Right lobe of liver (tissue), 4 donors: ENCODE results near the gene SLC45A3.

Experiments used
- POLR2A ChIP-seq: fragments of 450-650 bp; IDR thresholded peaks from one replicate; pipeline ENCODE4 v1.6.1; 2017; ENCODE audit warnings: antibody characterized with exemption, mild to moderate bottlenecking
- TF ChIP-seq, protein P1 (sequence below), 4 donors: fragments of 200-600 bp in 3 of 4; fragments of 450-650 bp in 1 of 4; IDR thresholded peaks; one replicate each; pipeline versions ENCODE4 v1.5.1 to v1.8.0; 2016 to 2022; ENCODE audit warnings: antibody characterized with exemption in 4 of 4, mild to moderate bottlenecking in 2 of 4
- donor health status: DM: no; HTN: no; CAD: no.
- donor health status: DM: no; HTN: no; CAD: no.
- donor health status: DM: no; HTN: yes; CAD: no.

- TF ChIP-seq, protein P1, sequence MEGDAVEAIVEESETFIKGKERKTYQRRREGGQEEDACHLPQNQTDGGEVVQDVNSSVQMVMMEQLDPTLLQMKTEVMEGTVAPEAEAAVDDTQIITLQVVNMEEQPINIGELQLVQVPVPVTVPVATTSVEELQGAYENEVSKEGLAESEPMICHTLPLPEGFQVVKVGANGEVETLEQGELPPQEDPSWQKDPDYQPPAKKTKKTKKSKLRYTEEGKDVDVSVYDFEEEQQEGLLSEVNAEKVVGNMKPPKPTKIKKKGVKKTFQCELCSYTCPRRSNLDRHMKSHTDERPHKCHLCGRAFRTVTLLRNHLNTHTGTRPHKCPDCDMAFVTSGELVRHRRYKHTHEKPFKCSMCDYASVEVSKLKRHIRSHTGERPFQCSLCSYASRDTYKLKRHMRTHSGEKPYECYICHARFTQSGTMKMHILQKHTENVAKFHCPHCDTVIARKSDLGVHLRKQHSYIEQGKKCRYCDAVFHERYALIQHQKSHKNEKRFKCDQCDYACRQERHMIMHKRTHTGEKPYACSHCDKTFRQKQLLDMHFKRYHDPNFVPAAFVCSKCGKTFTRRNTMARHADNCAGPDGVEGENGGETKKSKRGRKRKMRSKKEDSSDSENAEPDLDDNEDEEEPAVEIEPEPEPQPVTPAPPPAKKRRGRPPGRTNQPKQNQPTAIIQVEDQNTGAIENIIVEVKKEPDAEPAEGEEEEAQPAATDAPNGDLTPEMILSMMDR (IDR thresholded peaks at IDR 0.05) = no peak
- TF ChIP-seq POLR2A = no peak
Measured at GRCh38 chr1:205678286-205679111, 1.8 kb downstream of the SLC45A3 start.
